GM19099 (cell line): ENCODE measurements around the gene MLLT1.

Source experiments
- POLR2A ChIP-seq: IDR thresholded peaks from 3 replicates; pipeline ENCODE4 v1.6.1; 2011; ENCODE audit warnings: low read depth; ENCODE audit not compliant: insufficient read length; ENCODE audit errors: extremely low read depth

The MLLT1 gene

GRCh38 chr19:6250024-6250615, 29.7 kb downstream of the MLLT1 start:
- no peak for TF ChIP-seq POLR2A

- no peak for TF ChIP-seq POLR2A
Measured at GRCh38 chr19:6249296-6249695, 30.5 kb downstream of the MLLT1 start.

DNA sequence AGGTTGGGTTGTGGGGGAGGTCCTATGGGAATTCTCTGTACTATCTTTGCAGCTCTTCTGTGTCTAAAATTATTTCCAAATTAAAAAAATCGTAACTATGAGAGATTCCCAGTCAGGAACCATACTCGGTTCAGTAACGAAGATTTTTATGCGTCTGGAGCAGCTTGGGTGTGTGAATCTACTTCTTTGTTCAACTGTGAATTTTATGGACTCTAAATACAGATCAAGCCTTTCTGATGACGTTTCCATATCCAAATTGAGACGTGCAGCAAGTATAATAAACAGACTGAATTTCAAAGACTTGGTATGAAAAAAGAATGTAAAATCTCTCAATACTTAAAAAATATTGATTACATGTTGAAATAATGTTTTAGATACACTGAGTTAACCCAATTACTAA, 30.9 kb downstream of the MLLT1 start:
- no peak for TF ChIP-seq POLR2A

GRCh38 chr19:6248341-6248740, 31.4 kb downstream of the MLLT1 start:
- no peak for TF ChIP-seq POLR2A

- no peak for TF ChIP-seq POLR2A
Measured at GRCh38 chr19:6247007-6247288, 32.8 kb downstream of the MLLT1 start.

DNA sequence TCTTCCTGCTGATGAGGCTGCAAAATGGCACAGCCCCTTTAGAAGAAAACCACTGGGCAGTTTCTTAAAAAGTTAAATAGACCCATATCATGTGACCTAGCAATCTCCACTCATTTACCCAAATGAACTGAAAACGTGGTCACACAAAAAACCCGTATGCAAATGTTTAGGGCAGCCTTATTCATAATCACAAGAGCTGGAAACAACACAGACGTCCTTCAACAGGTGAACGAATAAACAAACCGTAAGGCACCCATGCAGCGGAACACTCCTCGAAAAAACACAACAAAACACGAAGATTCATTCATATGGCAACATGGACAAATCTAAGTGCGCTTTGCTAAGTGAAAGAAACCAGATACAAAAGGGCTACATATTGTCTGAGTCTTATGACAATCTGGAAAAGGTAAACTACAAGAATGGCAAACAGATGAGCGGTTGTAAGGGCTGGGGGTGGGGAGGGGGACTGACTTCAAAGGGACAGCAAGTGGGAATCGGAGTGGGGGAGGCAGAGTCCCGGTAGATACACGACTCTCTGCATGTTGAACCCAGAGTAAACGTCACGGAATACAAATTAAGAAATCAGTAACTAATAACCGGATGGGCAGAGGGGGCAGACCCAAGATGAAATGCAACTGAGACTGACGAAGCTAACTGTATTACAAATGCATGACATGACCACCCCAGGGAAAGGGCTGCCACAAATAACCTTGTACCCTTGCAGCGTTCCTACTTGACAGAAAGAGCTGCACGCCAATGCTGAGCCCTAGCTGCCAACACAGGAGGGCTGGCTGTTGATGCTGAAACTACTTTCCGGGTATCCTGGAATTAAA, 33.4 kb downstream of the MLLT1 start:
- TF ChIP-seq POLR2A, result no peak

DNA sequence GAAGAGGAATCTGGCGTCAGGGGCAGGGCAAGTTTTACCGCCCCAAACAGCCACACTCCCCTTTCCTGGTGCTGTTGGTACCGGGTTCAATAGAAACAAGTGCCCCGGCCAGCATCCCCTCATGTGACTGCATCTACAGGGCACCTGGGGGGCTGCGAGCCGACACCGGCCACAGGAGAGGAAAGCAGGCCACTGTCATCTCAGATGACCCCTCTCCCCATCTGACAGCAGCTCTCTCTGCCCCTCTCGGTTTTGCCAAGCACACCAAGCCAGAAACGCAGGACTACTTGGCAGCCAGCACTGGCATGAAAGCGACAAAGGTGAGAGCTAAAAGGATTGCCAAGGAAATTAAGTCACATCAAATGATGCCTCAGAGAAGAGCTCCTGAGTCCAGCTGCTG, 37.1 kb downstream of the MLLT1 start:
- no peak for TF ChIP-seq POLR2A

DNA sequence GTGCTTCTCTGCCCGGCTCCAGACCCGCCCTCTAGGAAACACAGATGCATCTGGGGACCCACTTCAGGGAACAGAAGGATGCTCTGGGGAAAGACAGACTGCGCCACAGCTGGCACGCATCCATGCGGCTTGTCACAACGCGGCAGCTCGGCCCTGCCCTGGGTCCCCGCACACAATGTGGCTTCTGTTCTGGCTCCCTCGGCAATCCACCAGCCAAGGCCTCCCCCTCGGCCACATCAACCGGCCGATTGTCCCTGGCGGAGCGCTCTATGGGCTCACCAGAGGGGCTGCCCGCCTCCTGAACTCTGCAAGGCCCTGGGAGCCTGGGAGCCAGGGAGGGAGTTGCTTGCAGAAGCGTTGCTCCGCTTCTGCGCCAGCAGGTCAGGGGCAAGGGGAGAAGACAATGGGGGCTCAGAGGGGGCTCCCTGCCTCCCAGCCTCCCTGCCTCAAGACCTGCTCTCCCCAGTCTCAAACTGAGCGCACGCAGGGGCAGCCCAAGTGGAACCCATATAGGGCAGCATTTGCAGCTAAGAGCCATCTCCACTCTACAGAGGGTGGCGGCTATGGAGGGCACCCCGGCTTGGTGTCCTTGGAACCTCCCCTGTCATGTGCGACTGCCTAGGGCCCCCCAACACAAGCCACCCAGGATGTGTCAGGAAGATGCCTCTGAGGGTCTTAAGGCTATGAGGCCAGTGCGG, 37.9 kb downstream of the MLLT1 start:
- no peak for TF ChIP-seq POLR2A

GRCh38 chr19:6241056-6241455, 38.7 kb downstream of the MLLT1 start:
- no peak for TF ChIP-seq POLR2A

GRCh38 chr19:6239871-6240676, 39.7 kb downstream of the MLLT1 start:
- TF ChIP-seq POLR2A, result no peak

- TF ChIP-seq POLR2A, result no peak
Measured at GRCh38 chr19:6239401-6239844, 40.4 kb downstream of the MLLT1 start.

DNA sequence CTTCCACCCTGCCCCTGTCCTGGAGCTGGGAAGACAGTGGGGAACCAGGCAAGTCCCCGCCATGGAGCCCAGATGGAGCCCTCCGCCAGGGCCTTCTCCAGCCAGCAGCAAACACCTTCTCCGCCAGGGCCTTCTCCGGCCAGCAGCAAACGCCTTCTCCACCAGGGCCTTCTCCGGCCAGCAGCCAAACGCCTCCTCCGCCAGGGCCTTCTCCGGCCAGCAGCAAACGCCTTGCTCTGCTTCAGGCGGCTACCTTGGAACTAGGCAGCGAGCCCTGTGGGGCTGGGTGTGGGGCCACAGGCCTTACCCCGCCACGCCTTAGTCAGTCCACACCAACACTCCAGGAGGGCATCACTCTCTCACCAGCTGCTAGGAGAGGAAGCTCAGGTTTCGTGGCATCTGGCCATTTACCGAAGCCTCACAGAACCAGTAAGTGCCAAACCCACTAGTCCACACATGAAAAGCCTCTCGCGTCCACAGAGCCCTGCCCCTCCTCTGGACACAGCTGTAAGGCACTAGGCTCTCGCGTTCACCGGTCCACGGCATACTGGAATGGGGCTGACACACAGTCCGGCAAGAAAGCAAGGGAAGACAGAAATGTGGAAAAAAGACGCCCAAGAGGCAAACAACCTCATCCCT, 41.0 kb downstream of the MLLT1 start:
- TF ChIP-seq POLR2A, result no peak

- TF ChIP-seq POLR2A, result no peak
Measured at GRCh38 chr19:6238256-6238642, 41.5 kb downstream of the MLLT1 start.

DNA sequence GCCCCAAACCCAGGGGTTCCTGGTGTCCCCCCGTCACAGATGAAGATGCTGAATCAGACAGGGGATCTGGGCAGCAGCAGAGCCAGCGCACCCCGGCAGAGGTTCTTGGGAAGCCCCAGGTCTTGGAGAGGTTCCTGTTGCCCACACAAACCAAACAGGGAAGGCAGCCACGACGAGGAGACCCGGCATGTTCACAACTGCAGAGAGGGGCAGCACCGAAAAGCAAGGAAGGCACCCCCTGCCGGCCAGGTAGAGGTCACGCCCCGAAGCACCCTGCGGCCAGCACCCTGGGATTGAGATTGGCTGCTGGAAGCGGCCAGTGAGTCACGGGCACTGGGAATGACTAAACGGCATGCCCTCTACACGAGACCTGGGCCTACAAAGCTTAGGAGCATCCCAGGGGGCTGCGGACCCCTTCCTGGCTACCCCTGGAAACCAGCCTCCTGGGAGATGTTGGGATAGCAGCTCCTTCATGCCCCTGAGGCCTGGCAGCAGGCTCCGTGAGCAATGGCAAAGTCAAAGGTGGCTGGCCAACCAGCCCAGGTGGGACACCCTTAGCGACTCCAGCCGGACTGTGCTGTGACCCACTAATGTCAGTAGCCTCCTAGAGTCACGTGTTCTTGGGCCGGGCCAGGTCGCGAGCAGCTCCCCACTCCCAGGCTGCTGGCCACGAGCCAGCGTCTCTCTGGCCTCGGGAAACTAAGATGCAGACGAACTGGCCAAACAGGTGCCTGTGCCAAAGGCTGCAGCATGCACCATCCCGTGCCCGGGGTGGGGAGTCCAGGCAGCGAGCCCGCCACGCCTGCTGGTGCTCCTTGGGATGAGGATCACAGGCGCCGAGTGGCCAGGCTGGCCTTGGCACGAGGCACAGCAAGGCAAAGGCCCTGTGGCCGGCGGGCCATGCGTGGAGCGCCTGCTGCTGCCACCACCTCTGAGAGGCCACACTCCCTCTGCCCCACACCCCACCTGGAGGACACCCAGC, 43.2 kb downstream of the MLLT1 start:
- no peak for TF ChIP-seq POLR2A
